Islet precursor cell (in vitro differentiated cells): ENCODE results near the gene DKKL1.

ENCODE experiments used
- DNase-seq: peaks from one replicate; pipeline ENCODE4 v3.0.0-alpha.2; 2018

The DKKL1 gene

DNA sequence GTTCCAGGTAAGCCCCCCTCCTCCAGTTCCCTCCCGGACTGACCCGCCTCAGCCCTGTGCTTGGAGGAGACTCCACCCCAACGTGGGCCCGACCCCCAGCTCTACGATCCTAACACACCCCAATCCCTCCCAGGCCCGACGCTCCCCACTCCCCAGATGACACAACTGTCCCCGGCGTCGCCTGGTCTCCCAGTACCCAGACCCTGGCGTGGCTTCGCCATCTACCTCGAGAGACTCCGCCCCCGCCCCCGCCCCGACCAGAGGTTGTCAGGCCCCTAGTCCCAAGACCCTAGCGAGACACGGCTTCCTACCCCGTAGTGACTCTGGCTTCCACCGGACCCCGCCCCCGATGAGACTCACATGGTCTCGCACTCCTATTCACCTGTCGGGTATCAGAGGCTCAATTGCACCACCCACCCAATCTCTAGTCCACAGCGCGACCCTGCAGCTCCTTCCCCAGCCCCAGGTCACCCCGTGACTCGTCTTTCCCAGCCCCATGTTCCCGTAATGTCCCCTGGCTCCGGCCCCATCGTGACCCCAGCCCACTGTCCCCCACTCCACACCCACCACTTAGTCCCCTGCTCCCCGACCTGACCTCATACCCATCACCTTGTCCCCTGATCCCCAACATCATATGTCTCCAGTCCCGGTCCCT is 25.5 kb upstream of the DKKL1 start:
- peak; percentile 61 for DNase-seq

DNA sequence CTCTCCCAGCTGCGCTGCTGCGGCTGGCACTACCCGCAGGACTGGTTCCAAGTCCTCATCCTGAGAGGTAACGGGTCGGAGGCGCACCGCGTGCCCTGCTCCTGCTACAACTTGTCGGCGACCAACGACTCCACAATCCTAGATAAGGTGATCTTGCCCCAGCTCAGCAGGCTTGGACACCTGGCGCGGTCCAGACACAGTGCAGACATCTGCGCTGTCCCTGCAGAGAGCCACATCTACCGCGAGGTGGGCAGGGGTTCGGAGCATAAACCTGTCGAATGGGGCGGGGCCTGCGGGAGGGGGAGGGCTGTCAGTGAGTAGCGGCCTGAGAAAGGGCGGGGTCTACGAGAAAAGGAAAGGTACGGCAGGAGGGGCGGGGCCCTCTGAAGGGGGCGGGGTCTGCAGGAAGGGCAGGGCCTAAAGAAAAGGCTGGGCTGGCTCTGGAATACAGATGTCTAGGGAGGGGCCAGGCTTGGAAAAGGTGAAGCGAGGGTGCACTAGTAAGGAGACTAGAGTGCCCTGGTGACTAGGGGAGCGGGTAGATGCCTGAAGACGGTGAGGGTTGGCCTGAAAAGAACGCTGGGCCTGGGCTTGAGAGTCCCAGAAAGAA is 24.9 kb upstream of the DKKL1 start:
- DNase-seq = peak; percentile 97

DNA sequence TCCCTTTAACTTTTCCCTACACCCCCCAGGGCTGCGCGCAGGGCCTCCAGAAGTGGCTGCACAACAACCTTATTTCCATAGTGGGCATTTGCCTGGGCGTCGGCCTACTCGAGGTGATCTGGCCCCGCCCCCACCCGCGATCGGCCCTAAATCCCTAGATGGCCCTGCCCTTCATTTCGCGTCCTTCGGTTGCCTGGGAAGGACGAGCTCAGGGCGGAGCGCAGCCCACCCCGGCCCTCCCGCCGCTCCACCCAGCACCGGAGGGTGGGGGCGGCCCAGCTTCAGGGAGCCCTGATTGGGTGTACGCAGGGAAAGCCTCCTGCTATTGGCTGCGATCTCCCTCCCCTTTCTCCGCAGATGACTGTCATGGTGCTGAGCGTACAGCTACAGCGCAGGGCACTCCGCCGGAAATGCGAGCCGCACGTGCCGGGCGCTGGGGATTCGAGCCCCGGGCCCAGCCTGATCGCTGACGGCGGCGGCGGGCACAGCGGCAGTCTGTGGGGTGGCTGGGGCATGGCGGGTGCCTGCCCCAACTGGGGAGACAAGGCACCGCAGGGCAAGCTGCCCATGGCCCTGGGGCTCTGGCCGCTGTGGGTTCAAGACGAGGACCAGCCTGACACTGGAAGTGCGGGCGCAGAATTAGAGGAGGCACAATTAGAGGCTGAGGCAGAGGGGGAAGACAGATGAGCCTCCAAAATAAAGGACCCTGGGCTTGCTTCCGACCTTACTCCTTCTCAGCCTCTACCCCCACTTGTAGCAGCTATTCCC is 24.2 kb upstream of the DKKL1 start:
- DNase-seq = peak; percentile 96

DNA sequence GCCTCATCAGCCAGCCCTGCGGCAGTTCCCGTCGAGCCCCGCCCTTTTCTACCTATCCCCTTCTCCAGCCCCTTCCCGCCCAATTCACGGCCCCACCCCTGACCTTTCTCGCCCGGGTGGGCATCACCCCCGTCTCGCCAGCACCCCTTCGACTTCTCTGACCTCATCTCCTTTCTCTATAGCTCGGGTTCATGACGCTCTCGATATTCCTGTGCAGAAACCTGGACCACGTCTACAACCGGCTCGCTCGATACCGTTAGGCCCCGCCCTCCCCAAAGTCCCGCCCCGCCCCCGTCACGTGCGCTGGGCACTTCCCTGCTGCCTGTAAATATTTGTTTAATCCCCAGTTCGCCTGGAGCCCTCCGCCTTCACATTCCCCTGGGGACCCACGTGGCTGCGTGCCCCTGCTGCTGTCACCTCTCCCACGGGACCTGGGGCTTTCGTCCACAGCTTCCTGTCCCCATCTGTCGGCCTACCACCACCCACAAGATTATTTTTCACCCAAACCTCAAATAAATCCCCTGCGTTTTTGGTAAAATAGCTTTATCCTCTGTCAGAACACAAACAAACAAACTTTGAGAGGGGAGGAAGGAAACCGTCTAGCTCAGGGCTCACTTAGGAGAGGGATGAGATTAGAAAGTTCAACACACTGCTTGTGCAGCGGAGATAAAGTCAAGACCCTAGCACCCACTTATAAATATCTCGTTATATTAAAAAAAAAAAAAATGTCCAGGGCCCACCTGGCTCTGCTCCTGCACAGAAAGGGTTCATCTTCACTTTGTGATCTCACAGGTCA is 23.4 kb upstream of the DKKL1 start:
- peak; percentile 74 for DNase-seq

DNA sequence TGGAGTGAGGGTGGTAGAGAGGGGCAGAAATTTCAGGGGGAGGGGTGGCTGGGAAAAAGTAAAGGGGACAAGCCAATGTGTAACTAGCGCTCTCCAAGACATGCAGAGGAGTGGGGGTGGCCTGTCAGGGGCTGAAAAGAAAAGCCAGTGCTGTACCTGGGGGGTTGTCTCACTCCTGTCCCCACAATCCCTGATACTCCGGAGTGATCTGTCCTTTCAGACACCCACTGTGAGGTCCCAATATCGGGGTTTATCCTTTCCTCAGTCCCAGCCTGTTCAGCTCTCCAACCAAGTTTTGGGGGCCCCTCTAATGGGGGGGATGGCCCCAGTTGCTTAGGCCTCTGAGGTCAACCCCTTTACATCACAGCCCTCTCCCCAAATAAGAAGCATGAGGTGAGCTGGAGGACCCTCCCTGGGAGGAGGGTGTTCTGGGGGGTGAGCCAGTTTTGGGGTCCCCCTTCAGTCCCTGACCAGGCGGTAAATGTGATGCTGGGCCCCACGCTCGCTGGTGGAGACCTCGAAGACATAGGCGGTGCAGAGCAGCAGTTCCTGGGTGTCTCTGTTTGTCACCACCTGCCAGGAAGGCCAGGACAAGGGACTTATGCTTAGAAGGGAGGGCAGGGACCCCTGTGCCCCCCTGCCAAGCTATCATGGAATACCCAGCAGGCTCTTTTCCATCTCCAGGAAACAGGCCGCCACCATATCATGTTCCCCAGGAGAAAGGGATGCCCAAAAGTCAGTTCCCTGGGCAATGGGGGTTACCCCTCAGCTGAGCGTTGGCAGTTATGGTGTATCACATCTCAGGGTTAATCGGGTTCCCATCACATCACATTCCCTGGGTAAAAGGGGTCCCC is 22.6 kb upstream of the DKKL1 start:
- DNase-seq = peak; percentile 38

DNA sequence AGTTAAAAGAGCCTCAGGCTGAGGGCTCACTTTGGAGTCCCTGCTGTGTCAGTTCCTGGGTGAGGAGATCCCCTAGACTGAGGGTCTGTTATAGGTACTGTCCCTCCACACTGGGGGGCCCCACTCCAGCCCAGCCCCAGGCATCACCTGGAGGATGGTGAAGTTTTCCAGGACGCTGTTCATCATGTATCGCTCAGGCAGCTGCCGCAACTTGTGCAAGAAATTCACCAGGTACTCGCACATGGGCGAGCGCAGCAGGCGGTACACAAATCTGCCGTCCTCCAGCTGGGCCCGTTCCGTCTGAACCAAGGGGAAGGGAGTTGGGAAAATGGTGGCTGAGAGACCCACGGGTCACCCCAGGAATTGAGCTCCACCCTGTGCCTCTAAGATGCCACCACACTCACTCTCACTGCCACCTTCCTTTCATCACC is 21.4 kb upstream of the DKKL1 start:
- peak; percentile 42 for DNase-seq

DNA sequence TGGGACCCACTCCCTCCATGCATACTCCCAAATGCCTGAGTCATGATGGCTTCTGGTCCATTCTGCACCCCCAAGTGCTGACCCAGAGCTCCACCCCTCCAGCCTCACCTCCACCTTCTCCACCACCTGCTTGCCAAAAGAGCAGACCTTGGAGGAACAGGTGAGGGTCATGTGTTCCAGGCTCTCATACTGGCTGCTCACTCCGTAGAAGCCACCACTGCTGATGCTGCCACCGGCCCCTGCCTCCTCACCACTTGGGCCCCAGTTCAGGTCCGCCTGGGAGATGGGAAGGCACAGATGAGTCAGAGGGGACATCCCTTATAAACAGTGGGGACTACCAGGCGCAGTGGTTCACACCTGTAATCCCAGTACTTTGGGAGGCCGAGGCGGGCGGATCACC is 20.6 kb upstream of the DKKL1 start:
- no peak for DNase-seq

DNA sequence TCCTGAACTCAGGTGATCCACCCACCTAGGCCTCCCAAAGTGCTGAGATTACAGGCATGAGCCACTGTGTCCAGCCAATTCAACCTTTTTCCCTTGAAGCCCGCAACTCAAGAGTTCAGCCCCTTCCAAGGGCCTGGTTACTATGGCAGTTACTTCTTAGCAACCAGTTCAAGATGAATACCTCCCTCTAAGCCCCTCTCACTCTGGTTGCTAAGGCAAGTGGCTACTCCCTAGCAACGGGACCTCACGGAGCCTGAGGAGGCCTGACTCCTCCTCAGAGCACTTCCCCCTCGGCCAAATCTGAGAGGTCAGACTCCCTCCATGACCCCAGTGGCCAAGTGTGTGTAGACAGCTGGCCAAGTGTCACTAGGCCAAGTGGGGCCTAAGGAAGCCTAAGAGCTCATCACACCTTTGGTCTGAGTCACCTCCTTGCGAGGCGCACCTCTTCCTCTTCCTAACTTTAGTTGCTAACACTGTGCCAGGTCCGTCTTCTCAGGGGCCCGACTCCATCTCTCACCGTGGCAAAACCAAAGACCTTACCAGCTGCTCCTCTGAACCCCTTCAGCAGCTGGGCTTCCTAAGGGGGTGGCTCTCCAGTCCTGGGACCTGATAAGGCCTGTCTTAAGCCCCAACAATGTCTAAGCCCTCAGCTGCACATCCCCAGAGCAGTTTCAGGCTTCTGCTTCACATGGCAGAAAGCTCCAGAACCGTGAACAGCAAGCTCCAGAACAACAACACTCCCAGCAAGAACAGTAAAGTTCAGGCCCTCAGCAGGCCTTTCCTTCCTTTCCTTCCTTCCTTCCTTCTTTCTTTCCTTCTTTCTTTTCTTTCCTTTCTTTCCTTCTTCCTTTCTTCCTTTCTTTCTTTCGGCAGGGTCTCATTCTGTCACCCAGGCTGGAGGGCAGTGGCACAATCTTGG is 18.9 kb upstream of the DKKL1 start:
- no peak for DNase-seq

DNA sequence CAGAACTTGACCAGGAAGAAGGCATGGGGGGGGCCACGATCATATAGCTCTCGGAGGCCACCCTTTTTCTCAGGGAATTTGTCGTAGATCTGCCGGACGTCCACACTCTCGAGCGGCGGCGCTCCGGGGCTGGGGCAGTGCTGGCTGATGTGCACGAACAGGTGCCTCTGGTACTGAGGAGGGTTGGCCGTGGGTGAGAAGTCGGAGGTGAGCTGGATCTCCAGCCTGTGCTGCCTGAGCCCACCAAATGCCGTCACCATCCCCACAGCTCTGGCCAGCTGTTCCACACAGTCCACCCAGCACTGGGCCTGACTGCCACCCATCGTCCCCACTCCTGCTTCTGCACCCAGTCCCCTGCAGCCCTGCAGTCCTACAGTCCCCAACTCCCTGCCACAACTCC is 16.5 kb upstream of the DKKL1 start:
- DNase-seq = no peak

DNA sequence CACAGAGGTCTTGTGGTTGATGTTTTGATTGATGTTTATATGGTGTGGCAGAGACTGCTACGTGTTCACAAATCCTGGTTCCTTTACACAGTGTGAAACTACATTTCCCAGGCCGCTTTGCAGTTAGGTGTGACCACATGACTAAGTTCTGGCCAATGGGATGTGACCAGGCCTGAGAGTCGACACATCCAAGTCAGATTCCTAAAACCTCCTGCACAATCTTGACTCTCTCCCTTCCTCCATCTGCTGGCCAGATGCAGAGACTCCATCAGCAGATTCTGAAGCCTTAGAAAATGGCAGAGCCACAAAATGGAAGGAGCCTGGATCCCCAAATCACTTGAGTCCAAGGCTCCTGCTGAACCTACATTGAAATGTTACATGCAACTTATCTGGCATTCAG is 15.8 kb upstream of the DKKL1 start:
- DNase-seq = peak; percentile 71

DNA sequence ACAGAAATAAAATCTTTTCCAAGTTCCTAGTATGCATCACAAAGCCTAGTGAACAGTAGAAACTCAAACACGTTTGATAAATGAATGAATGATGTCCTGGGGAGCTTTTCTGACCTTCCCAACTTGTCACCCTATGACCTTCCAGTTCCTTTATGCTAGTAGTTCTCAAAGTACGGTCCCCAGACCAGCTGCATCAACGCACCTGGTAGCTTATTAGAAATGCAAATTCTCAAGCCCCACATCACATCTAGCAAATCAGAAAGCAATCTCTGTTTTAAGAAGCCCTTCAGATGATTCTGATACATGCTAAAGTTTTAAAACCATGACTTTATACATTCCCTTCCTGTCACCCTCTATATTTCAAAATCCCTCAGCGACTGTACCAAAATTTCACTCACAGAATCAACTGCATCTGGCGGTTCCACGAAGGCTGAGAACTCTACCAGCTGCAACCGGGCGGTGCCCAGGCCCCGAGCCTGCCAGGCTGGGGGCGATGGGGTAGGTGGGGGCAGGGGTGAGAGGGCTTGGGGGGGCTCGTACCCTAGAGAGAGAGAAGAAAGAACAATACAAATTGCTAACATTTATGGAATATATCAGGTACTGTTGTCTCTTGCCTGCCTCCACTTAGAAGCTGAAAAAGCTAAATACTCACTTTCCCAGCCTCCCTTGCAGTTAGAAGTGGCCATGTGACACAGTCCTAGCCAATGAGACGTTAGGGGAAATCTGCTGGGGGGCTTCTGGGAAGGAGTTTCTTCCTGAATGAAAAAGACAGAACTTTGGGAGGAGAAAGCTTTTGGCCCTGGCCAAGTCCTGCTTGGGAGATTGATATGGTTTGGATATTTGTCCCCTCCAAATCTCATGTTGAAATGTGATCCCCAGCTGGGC is 15.1 kb upstream of the DKKL1 start:
- no peak for DNase-seq

DNA sequence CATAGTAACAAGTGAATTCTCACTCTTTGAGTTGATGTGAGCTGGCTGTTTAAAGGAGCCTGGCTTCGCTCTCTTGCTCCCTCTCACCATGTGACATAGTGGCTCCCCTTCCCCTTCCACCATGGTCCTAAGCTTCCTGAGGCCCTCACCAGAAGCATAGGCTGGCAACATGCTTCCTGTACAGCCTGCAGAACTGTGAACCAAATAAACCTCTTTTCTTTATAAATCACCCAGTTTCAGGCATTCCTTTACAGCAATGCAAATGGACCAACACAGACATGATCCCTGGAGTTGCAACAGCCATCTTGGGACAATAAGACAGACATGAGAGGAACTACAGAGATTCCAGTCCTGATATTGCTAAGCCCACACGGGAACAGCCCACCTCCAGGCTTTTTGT is 14.1 kb upstream of the DKKL1 start:
- no peak for DNase-seq

DNA sequence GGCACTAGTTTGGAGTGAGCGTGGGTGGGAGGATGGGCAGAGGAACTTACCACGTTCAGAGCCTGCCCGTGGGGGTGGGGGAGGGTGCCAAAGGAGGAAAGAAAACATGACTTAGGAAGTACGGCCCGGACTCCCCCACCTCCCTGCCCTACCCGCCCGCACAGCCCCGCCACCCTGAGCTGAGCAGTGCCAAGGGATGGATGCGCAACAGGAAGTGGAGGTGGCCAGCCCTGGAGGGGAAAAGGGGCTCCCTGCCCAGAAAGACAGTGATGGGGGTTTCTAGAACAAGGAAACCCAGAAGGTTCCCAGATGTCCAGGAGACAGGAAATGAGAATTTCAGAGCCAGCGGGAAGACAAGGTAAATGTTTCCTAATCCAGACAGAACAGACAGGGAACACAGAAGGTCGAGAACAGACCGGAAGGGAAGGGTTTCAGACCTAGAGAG is 7.7 kb upstream of the DKKL1 start:
- DNase-seq = no peak

DNA sequence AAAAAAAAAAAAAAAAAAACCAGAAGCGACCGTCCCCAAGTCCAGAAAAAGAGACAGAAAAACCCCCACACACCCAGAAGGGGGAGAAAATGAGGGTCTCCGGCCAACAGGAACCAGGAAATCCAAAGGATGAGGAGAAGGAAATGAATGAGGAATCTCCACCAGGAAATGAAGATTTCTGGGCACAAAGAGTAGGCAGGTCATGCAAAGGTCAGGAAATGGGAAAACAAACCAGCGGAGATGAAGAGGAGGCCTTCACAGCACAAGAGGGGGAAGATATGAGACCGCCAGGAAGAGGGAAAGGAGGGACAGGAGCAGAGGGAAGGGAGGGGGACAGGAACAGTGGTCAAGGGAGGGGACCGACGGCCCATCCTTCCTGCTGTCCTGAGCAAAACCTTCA is 7.3 kb upstream of the DKKL1 start:
- no peak for DNase-seq

DNA sequence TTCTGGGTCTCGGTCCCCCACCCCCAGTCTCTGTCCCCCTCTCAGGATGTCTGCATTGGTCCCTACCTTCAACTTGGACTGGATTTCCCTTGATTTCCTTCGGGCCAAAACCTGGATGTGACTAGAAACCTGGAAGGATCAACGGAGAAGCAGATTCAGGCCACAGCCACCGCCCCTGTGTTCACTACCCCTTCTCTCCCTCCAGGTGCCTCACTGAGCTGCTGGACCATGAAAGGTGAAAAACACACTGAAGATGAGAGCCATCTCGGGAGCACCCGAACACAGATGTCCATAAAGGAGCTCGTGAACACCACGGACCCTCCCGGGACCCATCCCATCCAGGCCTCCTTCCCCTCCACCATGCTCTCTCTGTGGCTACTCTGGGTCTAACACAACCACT is 6.5 kb upstream of the DKKL1 start:
- no peak for DNase-seq

DNA sequence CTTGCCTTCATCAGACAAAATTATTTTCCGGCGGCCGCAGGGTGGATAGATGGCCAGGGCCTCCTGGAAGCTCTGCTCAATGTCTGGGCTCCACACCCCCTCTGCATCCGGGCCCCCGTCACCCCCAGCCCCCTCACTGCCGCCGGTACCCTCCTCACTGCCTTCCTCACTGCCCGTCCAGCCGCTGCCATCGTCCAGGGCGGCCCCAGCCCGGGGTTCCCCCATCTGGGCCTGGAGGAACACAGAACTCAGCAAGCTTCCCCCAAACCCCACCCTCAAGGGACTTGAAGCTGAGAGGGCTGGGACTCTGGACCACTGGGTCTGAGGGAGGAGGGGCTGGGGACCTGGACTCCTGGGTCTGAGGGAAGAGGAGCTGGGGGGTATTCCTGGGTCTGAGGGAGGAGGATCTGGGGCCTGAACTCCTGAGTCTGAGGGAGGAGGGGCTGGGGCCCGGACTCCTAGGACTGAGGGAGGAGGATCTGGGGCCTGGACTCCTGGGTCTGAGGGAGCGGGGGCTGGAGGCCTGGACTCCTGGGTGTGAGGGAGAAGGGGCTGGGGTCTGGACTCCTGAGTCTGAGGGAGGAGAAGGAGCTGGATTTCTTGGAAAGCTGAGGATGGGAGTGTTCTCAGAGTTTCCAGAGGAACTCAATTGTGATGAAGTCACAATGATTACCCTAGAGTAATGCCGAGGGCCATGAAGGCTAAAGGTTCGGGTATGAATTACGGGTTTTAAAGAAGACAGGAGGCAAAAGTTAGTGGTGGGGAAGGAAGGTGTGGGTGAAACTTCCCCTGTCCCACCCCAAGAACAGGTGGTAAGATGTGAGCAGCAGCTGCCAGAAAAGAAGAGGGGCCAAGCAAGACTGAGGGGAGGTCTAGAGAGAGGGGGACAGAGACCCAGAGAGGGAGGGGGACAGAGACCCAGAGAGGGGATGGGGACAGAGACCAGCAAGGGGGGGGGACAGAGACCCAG is 3.5 kb upstream of the DKKL1 start:
- no peak for DNase-seq

DNA sequence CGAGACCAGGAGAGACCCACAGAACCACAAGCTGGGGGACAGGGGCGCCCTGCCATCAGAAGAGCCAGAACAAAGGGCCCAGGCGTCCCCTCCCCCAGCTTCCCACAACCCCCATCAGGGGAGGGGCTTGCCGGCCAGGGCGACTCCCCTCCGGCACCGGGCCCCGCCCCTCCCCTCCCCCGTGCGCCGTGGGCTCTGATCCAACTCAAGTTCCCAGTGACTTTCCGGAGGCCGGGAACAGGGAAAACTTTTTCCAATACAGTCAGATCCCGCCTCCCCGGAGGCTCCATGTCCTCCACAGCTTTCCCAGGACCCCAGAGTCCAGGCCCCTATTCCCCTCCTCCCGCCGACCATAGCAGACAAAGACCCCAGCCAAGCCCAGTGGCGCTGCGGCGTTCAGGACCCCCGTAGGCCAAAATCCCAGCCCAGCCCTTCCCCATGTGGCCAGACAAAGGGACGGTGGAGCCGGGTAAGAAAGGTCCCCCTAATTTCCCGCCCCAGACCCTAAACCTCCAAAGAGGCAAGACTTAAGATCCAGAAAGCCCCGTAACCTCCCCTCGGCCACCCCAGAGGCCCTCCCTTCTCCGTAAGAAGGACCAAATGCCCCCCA is 2.1 kb upstream of the DKKL1 start:
- peak; percentile 88 for DNase-seq
